ENCODE measurements around the gene KATNB1.

DNA sequence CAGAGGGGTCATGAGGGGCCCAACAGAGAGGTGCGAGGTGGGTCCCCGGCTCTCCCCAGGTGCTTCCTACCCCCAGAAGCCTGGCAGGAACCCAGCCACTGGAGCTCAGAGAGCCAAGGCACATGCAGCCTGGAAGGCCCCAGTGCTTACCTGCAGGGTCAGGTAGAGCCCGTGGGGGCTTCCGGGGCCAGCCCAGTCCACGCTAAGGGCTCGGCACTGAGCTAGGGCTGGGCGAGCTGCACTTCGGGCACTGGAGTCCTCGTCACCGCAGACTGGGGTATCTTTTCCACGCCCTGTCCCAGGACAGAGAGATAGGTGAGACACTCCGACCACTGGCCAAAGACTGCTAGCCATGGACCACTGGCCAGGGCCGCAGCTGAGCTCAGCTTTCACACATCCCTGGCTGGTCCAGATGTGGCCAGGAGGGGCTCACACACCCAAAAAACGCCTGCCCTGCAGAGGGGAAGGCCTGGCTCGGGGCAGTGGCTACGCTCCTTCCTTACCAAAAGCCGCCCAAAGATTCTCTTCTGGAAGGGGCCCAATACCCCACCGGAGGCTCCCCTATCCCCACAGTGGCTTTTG is 59.4 kb downstream of the KATNB1 start:
- TF ChIP-seq, protein P1, sequence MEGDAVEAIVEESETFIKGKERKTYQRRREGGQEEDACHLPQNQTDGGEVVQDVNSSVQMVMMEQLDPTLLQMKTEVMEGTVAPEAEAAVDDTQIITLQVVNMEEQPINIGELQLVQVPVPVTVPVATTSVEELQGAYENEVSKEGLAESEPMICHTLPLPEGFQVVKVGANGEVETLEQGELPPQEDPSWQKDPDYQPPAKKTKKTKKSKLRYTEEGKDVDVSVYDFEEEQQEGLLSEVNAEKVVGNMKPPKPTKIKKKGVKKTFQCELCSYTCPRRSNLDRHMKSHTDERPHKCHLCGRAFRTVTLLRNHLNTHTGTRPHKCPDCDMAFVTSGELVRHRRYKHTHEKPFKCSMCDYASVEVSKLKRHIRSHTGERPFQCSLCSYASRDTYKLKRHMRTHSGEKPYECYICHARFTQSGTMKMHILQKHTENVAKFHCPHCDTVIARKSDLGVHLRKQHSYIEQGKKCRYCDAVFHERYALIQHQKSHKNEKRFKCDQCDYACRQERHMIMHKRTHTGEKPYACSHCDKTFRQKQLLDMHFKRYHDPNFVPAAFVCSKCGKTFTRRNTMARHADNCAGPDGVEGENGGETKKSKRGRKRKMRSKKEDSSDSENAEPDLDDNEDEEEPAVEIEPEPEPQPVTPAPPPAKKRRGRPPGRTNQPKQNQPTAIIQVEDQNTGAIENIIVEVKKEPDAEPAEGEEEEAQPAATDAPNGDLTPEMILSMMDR (IDR thresholded peaks at IDR 0.05) = no peak
- TF ChIP-seq POLR2AphosphoS5 (IDR thresholded peaks at IDR 0.05) = no peak
- no peak for TF ChIP-seq POLR2A (IDR thresholded peaks at IDR 0.05)
